ENCODE results near the gene SLC6A9.

- no peak for TF ChIP-seq EP300 (IDR thresholded peaks at IDR 0.05)
- no peak for TF ChIP-seq JUN (IDR thresholded peaks at IDR 0.05)
- TF ChIP-seq HOXA7 (CRISPR knock-in tag; IDR thresholded peaks at IDR 0.05), result no peak
- TF ChIP-seq CTCF (IDR thresholded peaks at IDR 0.05), result no peak
- no peak for TF ChIP-seq KDM1A (IDR thresholded peaks at IDR 0.05; ENCODE audit: low read depth)
- no peak for TF ChIP-seq POLR2A (IDR thresholded peaks at IDR 0.05; ENCODE audit: low read length)
- no peak for TF ChIP-seq TFCP2L1 (CRISPR knock-in tag; IDR thresholded peaks at IDR 0.05)
- TF ChIP-seq CHD2 (IDR thresholded peaks at IDR 0.05; ENCODE audit: low read length, partially characterized antibody), result no peak
- TF ChIP-seq SMC3 (IDR thresholded peaks at IDR 0.05), result no peak
- no peak for TF ChIP-seq JUNB (IDR thresholded peaks at IDR 0.05)
Measured at GRCh38 chr1:44012404-44012803, 18.9 kb downstream of the SLC6A9 start.
